ENCODE results near the gene MAP3K19. TPM values are rescaled to one million over a fixed set of nuclear protein-coding genes. Genes with fewer than 3 reads are reported as not detected.

The MAP3K19 gene
- total and polyA plus RNA-seq, 10 of the 15 experiments (the other 5 are each of a cell fraction or from before 2014, with no cell fraction given), result 0.05 TPM; not detected in 9

DNA sequence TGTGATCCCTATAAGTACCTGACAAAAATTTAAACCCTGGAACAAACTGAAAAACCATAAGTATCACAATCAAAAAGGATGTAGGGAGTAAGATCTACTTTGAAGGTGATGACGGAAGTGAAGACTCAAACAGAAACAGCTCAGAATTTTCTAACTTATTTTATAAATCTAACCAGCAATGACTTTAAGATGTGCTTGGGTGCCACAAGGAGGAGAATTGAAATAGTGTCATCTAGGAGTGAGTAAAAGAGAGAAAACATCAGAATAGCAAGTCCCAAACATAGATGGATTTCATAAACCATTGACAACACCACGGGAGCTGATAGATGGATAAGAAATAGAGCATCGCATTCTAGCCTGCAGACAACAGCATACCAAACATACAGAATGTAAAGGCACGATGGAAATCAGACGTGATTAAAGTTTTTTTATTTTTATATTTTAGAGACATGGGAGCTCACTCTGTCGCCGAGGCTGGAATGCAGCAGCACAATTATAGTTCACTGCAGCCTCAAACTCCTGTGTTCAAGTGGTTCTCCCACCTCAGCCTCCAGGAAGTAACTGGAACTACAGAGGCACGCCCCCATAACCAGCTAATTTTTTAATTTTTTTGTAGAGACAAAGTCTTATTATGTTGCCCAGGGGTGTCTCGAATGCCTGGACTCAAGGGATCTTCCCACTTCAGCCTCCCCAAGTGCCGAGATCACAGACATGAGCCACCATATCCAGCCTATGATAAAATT lies 36.9 kb downstream of the MAP3K19 start:
- Histone ChIP-seq H3K36me3 (ENCODE audit: control insufficient read depth in 2 of 2, insufficient read depth in 2 of 2, low read length in 1 of 2) (no peaks in the 10 kb centered on the region), H3K27ac (ENCODE audit: control insufficient read depth, insufficient read depth) (no peak overlapping the region), H3K4me1 (ENCODE audit: control insufficient read depth, insufficient read depth, low read length) (no peaks in the 10 kb centered on the region), H3K4me2 (ENCODE audit: control insufficient read depth, insufficient read depth) (no peak overlapping the region), H3K4me3 (no peak overlapping the region), H3K27me3 (replicated peaks in 1 of 2; ENCODE audit: control insufficient read depth in 2 of 2, insufficient read depth in 2 of 2, low read length in 1 of 2) (peaks cover 0 to 2% of the 10 kb centered on the region in 2 experiments; a peak in 1 of 4 replicates), H3K79me2 (ENCODE audit: control insufficient read depth, insufficient read depth, low read length) (no peaks in the 10 kb centered on the region), H3K9me3 (replicated peaks; ENCODE audit: control insufficient read depth, insufficient read depth, low read length) (no peaks in the 10 kb centered on the region), H2AFZ (ENCODE audit: control insufficient read depth, low read depth, low read length) (no peak overlapping the region), H3K9ac (ENCODE audit: control insufficient read depth, insufficient read depth, low read length) (no peak overlapping the region), H4K20me1 (ENCODE audit: control insufficient read depth, insufficient read depth) (no peaks in the 10 kb centered on the region)
- intact Hi-C loops (cut with micrococcal nuclease; ENCODE audit: unreplicated experiment), result no loop called here
- no TSS peak for BruUV-seq (replicated peaks)
- no peak for DNase-seq (ENCODE audit: low read depth, low spot score)
- ChIA-PET POLR2A (no interaction called here), SMC1A (ENCODE audit: uncharacterized antibody, unreplicated experiment) (interaction anchor here (0.7 to 1.9 kb wide), 4 partner anchors 33 to 772 kb away, joined by 3 to 7 read pairs (median 3); no protein-coding TSS in a partner anchor), RAD21 (ENCODE audit: unreplicated experiment) (interaction anchor here (0.6 kb wide), 1 partner anchor 700 kb away, joined by 3 read pairs; no protein-coding TSS in a partner anchor), CTCF (interaction anchor here (0.6 to 2.6 kb wide), 4 partner anchors 32 to 700 kb away, joined by 3 to 11 read pairs (median 4); no protein-coding TSS in a partner anchor)
- ATAC-seq, result peak; percentile 35; the same call in 2 of the 3 replicates
- FAIRE-seq, result no peak
- WGBS (ENCODE audit: insufficient coverage, insufficient replicate concordance, low lambda C conversion rate, missing lambda C conversion rate), result 43% methylated on average over 10 of the region's 10 CpGs
- TF ChIP-seq JUNB (IDR thresholded peaks at IDR 0.05) (peak; percentile 24; the same call in 1 of the 2 replicates), ZNF384 (IDR thresholded peaks at IDR 0.05; ENCODE audit: borderline replicate concordance, low read depth, low read length) (no peak)
- in situ Hi-C loops (cut with MboI), result no loop called here

DNA sequence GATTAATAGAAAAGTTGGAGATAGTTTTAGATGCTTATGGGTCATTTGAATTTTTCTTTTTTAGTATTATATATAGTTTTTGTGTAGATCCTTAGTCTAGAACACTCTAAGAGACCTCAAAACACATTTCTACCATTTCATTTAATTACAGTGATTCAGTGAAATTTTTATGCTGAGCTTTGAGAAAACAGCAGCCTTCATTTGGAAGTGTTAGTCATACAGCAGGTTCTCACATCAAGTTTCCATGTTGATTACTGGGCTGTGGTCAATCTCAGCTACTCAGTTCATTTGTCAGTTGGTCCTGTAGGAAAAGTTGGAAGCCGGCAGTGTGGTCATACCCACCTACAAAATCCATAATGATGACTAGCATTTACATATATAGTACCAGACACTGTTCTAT lies 37.9 kb downstream of the MAP3K19 start:
- POLR2A ChIA-PET, result no interaction called here
- intact Hi-C loops (cut with micrococcal nuclease; ENCODE audit: unreplicated experiment), result loop anchor here (10.0 kb wide), 3 partner anchors 145 to 585 kb away; no protein-coding TSS in a partner anchor
- in situ Hi-C loops (cut with MboI), result no loop called here

More for the DNA sequence above, 37.9 kb downstream of the MAP3K19 start:
- peaks cover 0 to 2% of the 10 kb centered on the region in 2 experiments; a peak in 1 of 4 replicates for H3K27me3 ChIP-seq (replicated peaks in 1 of 2; ENCODE audit: control insufficient read depth in 2 of 2, insufficient read depth in 2 of 2, low read length in 1 of 2)
- ChIA-PET RAD21 (ENCODE audit: unreplicated experiment) (no interaction called here), SMC1A (ENCODE audit: uncharacterized antibody, unreplicated experiment) (interaction anchor here (1.2 to 1.9 kb wide), 3 partner anchors 21 to 700 kb away, joined by 3 to 7 read pairs (median 5); no protein-coding TSS in a partner anchor), CTCF (interaction anchor here (0.6 to 2.6 kb wide), 2 partner anchors 169 to 701 kb away, joined by 3 to 11 read pairs; no protein-coding TSS in a partner anchor)
- H3K9ac ChIP-seq (ENCODE audit: control insufficient read depth, insufficient read depth, low read length), result no peak overlapping the region
- H3K9me3 ChIP-seq (replicated peaks; ENCODE audit: control insufficient read depth, insufficient read depth, low read length), result no peaks in the 10 kb centered on the region
- BruUV-seq (replicated peaks), result no TSS peak
- H3K27ac ChIP-seq (ENCODE audit: control insufficient read depth, insufficient read depth), result no peak overlapping the region
- no peaks in the 10 kb centered on the region for H3K36me3 ChIP-seq (ENCODE audit: control insufficient read depth in 2 of 2, insufficient read depth in 2 of 2, low read length in 1 of 2)
- no peaks in the 10 kb centered on the region for H3K4me1 ChIP-seq (ENCODE audit: control insufficient read depth, insufficient read depth, low read length)
- H2AFZ ChIP-seq (ENCODE audit: control insufficient read depth, low read depth, low read length), result no peak overlapping the region
- ATAC-seq (no peak), DNase-seq (ENCODE audit: low read depth, low spot score) (no peak), FAIRE-seq (no peak)
- H3K79me2 ChIP-seq (ENCODE audit: control insufficient read depth, insufficient read depth, low read length), result no peaks in the 10 kb centered on the region
- H4K20me1 ChIP-seq (ENCODE audit: control insufficient read depth, insufficient read depth), result no peaks in the 10 kb centered on the region
- 83% methylated on average over 1 of the region's 1 CpG for WGBS (ENCODE audit: insufficient coverage, insufficient replicate concordance, low lambda C conversion rate, missing lambda C conversion rate)
- no peak overlapping the region for H3K4me2 ChIP-seq (ENCODE audit: control insufficient read depth, insufficient read depth)
- no peak overlapping the region for H3K4me3 ChIP-seq
- no peak for TF ChIP-seq BCLAF1 (IDR thresholded peaks at IDR 0.05)
- TF ChIP-seq, protein P1, sequence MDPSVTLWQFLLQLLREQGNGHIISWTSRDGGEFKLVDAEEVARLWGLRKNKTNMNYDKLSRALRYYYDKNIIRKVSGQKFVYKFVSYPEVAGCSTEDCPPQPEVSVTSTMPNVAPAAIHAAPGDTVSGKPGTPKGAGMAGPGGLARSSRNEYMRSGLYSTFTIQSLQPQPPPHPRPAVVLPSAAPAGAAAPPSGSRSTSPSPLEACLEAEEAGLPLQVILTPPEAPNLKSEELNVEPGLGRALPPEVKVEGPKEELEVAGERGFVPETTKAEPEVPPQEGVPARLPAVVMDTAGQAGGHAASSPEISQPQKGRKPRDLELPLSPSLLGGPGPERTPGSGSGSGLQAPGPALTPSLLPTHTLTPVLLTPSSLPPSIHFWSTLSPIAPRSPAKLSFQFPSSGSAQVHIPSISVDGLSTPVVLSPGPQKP (IDR thresholded peaks at IDR 0.05; ENCODE audit: low read depth, low read length), result no peak

Data from GM12878 (cell line).